NCI-H510A (cell line): ENCODE results near the gene DRD2.

Source experiments
- DNase-seq: peaks from one replicate; lab custom pipeline; 2025; lab: John Stamatoyannopoulos, UW

DRD2 gene

GRCh38 chr11:113398669-113399430 is 76.3 kb downstream of the DRD2 start:
- DNase-seq, result no peak

- no peak for DNase-seq
Measured at GRCh38 chr11:113397821-113398220, 77.4 kb downstream of the DRD2 start.

- DNase-seq, result no peak
Measured at GRCh38 chr11:113397212-113397611, 78.0 kb downstream of the DRD2 start.

- no peak for DNase-seq
Measured at GRCh38 chr11:113396690-113397089, 78.5 kb downstream of the DRD2 start.

- no peak for DNase-seq
Measured at GRCh38 chr11:113395782-113396336, 79.3 kb downstream of the DRD2 start.

GRCh38 chr11:113394919-113395318 is 80.3 kb downstream of the DRD2 start:
- no peak for DNase-seq

GRCh38 chr11:113393501-113393985 is 81.7 kb downstream of the DRD2 start:
- DNase-seq, result no peak

- DNase-seq, result no peak
Measured at GRCh38 chr11:113392236-113392921, 82.8 kb downstream of the DRD2 start.

GRCh38 chr11:113389272-113389671 is 85.9 kb downstream of the DRD2 start:
- DNase-seq, result no peak

GRCh38 chr11:113387605-113388211 is 87.5 kb downstream of the DRD2 start, which contains the start of gene ANKK1:
TSS of gene ANKK1 (plus strand) at chr11:113387779. CDS start at chr11:113387885, 106 bp downstream.
- no peak for DNase-seq

- DNase-seq, result no peak
Measured at GRCh38 chr11:113386866-113387265, 88.3 kb downstream of the DRD2 start.

GRCh38 chr11:113385749-113386148 is 89.4 kb downstream of the DRD2 start:
- no peak for DNase-seq

GRCh38 chr11:113384551-113384950 is 90.6 kb downstream of the DRD2 start:
- DNase-seq, result peak; percentile 62

- DNase-seq, result no peak
Measured at GRCh38 chr11:113382121-113382520, 93.1 kb downstream of the DRD2 start.

GRCh38 chr11:113378692-113379091 is 96.5 kb downstream of the DRD2 start:
- DNase-seq, result no peak

- DNase-seq, result no peak
Measured at GRCh38 chr11:113377681-113378412, 97.4 kb downstream of the DRD2 start.

- no peak for DNase-seq
Measured at GRCh38 chr11:113376156-113376555, 99.0 kb downstream of the DRD2 start.

- DNase-seq, result no peak
Measured at GRCh38 chr11:113375402-113375801, 99.8 kb downstream of the DRD2 start.

GRCh38 chr11:113373981-113374560 is 101.1 kb downstream of the DRD2 start:
- no peak for DNase-seq

GRCh38 chr11:113373306-113373705 is 101.9 kb downstream of the DRD2 start:
- DNase-seq, result no peak

- no peak for DNase-seq
Measured at GRCh38 chr11:113372309-113372708, 102.9 kb downstream of the DRD2 start.
